ENCODE data around the gene MRPS33.

The MRPS33 gene

DNA sequence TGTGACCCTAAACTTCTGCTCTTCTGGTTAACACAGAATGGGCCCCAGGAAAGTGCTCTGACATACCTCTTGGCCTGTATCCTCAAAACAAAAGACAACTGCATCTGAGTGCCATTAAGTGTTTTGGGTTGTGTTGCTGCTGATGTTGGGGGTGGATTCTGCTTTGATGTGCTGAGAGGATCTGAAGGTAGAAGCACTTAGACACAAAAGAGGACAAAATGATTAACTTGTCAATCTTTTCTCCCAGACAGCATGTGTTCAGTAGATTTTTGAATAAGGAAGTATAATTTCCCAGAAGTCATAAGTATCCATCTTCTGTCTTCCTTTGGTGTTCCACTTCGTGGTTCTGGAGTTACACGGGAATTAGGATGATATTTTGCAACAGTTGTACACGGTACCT is 43.0 kb upstream of the MRPS33 start:
- Histone ChIP-seq H3K4me3 (ENCODE audit: low read depth, low read length) (no peak overlapping the region), H3K36me3 (ENCODE audit: control insufficient read depth in 2 of 2, insufficient read depth in 1 of 2, low read length in 2 of 2) (no peaks in the 10 kb centered on the region), H3K4me1 (ENCODE audit: control insufficient read depth, insufficient read depth, low read length) (no peaks in the 10 kb centered on the region), H3K9me3 (ENCODE audit: control insufficient read depth, insufficient read depth, low read depth, low read length) (no peaks in the 10 kb centered on the region), H3K27ac (ENCODE audit: extremely low read depth, low read depth, low read length) (no peak overlapping the region)
- TF ChIP-seq RBAK (tag by site-specific recombination; IDR thresholded peaks at IDR 0.05) (no peak), ZNF174 (tag by site-specific recombination; IDR thresholded peaks at IDR 0.05) (no peak), SETDB1 (IDR thresholded peaks at IDR 0.05; ENCODE audit: insufficient read length, low read length) (no peak), ZNF292 (tag by site-specific recombination; IDR thresholded peaks at IDR 0.05; ENCODE audit: borderline replicate concordance, low read depth) (no peak), SP7 (tag by site-specific recombination; IDR thresholded peaks at IDR 0.05) (no peak)
- TF ChIP-seq, protein P1, sequence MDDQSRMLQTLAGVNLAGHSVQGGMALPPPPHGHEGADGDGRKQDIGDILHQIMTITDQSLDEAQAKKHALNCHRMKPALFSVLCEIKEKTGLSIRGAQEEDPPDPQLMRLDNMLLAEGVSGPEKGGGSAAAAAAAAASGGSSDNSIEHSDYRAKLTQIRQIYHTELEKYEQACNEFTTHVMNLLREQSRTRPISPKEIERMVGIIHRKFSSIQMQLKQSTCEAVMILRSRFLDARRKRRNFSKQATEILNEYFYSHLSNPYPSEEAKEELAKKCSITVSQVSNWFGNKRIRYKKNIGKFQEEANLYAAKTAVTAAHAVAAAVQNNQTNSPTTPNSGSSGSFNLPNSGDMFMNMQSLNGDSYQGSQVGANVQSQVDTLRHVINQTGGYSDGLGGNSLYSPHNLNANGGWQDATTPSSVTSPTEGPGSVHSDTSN (CRISPR knock-in tag; IDR thresholded peaks at IDR 0.05), result no peak
- TF ChIP-seq, protein P2, sequence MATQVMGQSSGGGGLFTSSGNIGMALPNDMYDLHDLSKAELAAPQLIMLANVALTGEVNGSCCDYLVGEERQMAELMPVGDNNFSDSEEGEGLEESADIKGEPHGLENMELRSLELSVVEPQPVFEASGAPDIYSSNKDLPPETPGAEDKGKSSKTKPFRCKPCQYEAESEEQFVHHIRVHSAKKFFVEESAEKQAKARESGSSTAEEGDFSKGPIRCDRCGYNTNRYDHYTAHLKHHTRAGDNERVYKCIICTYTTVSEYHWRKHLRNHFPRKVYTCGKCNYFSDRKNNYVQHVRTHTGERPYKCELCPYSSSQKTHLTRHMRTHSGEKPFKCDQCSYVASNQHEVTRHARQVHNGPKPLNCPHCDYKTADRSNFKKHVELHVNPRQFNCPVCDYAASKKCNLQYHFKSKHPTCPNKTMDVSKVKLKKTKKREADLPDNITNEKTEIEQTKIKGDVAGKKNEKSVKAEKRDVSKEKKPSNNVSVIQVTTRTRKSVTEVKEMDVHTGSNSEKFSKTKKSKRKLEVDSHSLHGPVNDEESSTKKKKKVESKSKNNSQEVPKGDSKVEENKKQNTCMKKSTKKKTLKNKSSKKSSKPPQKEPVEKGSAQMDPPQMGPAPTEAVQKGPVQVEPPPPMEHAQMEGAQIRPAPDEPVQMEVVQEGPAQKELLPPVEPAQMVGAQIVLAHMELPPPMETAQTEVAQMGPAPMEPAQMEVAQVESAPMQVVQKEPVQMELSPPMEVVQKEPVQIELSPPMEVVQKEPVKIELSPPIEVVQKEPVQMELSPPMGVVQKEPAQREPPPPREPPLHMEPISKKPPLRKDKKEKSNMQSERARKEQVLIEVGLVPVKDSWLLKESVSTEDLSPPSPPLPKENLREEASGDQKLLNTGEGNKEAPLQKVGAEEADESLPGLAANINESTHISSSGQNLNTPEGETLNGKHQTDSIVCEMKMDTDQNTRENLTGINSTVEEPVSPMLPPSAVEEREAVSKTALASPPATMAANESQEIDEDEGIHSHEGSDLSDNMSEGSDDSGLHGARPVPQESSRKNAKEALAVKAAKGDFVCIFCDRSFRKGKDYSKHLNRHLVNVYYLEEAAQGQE (tag by site-specific recombination; IDR thresholded peaks at IDR 0.05), result no peak
- TF ChIP-seq, protein P3, sequence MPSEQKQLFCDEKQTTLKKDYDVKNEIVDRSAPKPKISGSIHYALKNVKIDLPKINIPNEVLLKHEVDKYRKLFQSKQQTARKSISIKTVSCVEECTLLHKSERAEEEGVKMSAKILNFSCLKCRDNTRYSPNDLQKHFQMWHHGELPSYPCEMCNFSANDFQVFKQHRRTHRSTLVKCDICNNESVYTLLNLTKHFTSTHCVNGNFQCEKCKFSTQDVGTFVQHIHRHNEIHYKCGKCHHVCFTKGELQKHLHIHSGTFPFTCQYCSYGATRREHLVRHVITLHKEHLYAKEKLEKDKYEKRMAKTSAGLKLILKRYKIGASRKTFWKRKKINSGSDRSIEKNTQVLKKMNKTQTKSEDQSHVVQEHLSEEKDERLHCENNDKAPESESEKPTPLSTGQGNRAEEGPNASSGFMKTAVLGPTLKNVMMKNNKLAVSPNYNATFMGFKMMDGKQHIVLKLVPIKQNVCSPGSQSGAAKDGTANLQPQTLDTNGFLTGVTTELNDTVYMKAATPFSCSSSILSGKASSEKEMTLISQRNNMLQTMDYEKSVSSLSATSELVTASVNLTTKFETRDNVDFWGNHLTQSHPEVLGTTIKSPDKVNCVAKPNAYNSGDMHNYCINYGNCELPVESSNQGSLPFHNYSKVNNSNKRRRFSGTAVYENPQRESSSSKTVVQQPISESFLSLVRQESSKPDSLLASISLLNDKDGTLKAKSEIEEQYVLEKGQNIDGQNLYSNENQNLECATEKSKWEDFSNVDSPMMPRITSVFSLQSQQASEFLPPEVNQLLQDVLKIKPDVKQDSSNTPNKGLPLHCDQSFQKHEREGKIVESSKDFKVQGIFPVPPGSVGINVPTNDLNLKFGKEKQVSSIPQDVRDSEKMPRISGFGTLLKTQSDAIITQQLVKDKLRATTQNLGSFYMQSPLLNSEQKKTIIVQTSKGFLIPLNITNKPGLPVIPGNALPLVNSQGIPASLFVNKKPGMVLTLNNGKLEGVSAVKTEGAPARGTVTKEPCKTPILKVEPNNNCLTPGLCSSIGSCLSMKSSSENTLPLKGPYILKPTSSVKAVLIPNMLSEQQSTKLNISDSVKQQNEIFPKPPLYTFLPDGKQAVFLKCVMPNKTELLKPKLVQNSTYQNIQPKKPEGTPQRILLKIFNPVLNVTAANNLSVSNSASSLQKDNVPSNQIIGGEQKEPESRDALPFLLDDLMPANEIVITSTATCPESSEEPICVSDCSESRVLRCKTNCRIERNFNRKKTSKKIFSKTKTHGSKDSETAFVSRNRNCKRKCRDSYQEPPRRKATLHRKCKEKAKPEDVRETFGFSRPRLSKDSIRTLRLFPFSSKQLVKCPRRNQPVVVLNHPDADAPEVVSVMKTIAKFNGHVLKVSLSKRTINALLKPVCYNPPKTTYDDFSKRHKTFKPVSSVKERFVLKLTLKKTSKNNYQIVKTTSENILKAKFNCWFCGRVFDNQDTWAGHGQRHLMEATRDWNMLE (tag by site-specific recombination; conservative IDR thresholded peaks at IDR 0.05; ENCODE audit: low read depth), result no peak
- TF ChIP-seq, protein P4, sequence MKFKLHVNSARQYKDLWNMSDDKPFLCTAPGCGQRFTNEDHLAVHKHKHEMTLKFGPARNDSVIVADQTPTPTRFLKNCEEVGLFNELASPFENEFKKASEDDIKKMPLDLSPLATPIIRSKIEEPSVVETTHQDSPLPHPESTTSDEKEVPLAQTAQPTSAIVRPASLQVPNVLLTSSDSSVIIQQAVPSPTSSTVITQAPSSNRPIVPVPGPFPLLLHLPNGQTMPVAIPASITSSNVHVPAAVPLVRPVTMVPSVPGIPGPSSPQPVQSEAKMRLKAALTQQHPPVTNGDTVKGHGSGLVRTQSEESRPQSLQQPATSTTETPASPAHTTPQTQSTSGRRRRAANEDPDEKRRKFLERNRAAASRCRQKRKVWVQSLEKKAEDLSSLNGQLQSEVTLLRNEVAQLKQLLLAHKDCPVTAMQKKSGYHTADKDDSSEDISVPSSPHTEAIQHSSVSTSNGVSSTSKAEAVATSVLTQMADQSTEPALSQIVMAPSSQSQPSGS (tag by site-specific recombination; IDR thresholded peaks at IDR 0.05; ENCODE audit: low read depth), result no peak
- POLR2A ChIA-PET, result no interaction called here
- CTCF ChIA-PET, result no interaction called here

DNA sequence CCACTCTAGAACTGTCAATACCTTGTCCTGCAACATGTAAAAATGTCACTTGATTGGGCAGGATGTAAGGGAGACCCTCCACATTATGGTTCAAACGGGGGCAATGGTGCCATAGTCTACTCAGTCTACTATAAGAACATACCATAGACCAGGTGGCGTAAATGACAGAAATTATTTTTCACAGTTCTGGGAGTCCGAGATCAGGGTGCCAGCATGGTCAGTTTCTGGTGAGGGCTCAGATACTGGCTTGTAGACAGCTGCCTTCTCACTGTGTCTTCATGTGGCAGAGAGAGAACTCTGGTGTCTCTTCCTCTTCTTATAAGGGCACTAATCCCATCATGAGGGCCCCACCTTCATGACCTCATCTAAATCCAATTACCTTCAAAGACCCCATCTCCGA is 40.4 kb upstream of the MRPS33 start:
- H3K9me3 ChIP-seq (ENCODE audit: control insufficient read depth, insufficient read depth, low read depth, low read length), result no peaks in the 10 kb centered on the region
- no peak overlapping the region for H3K27ac ChIP-seq (ENCODE audit: extremely low read depth, low read depth, low read length)
- no peaks in the 10 kb centered on the region for H3K4me1 ChIP-seq (ENCODE audit: control insufficient read depth, insufficient read depth, low read length)
- CTCF ChIA-PET, result no interaction called here
- no peak overlapping the region for H3K4me3 ChIP-seq (ENCODE audit: low read depth, low read length)
- POLR2A ChIA-PET, result no interaction called here
- no peaks in the 10 kb centered on the region for H3K36me3 ChIP-seq (ENCODE audit: control insufficient read depth in 2 of 2, insufficient read depth in 1 of 2, low read length in 2 of 2)
- TF ChIP-seq, protein P5, sequence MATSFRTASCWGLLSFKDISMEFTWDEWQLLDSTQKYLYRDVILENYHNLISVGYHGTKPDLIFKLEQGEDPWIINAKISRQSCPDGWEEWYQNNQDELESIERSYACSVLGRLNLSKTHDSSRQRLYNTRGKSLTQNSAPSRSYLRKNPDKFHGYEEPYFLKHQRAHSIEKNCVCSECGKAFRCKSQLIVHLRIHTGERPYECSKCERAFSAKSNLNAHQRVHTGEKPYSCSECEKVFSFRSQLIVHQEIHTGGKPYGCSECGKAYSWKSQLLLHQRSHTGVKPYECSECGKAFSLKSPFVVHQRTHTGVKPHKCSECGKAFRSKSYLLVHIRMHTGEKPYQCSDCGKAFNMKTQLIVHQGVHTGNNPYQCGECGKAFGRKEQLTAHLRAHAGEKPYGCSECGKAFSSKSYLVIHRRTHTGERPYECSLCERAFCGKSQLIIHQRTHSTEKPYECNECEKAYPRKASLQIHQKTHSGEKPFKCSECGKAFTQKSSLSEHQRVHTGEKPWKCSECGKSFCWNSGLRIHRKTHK (tag by site-specific recombination; IDR thresholded peaks at IDR 0.05), result no peak
- TF ChIP-seq ZNF585B (tag by site-specific recombination; IDR thresholded peaks at IDR 0.05) (no peak), ZNF16 (tag by site-specific recombination; IDR thresholded peaks at IDR 0.05; ENCODE audit: low read depth) (no peak), ZNF335 (tag by site-specific recombination; conservative IDR thresholded peaks at IDR 0.05) (no peak), ZNF133 (tag by site-specific recombination; IDR thresholded peaks at IDR 0.05) (no peak), WT1 (tag by site-specific recombination; IDR thresholded peaks at IDR 0.05) (no peak)
- TF ChIP-seq, protein P6, sequence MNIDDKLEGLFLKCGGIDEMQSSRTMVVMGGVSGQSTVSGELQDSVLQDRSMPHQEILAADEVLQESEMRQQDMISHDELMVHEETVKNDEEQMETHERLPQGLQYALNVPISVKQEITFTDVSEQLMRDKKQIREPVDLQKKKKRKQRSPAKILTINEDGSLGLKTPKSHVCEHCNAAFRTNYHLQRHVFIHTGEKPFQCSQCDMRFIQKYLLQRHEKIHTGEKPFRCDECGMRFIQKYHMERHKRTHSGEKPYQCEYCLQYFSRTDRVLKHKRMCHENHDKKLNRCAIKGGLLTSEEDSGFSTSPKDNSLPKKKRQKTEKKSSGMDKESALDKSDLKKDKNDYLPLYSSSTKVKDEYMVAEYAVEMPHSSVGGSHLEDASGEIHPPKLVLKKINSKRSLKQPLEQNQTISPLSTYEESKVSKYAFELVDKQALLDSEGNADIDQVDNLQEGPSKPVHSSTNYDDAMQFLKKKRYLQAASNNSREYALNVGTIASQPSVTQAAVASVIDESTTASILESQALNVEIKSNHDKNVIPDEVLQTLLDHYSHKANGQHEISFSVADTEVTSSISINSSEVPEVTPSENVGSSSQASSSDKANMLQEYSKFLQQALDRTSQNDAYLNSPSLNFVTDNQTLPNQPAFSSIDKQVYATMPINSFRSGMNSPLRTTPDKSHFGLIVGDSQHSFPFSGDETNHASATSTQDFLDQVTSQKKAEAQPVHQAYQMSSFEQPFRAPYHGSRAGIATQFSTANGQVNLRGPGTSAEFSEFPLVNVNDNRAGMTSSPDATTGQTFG (tag by site-specific recombination; IDR thresholded peaks at IDR 0.05; ENCODE audit: borderline replicate concordance), result no peak
- TF ChIP-seq, protein P1 (CRISPR knock-in tag; IDR thresholded peaks at IDR 0.05), result no peak
